Measurements from ENCODE around the gene TP63.
"Not testable (repeated sequence)": the region's sequence is repeated elsewhere in the genome, so short reads cannot be mapped to it uniquely, and the experiment has no call there.

TP63 gene

GRCh38 chr3:189721873-189722665, 90.9 kb downstream of the TP63 start:
- no peak for DNase-seq (ENCODE audit: low spot score)

- DNase-seq (ENCODE audit: low spot score), result no peak
These were observed 93.2 kb downstream of the TP63 start for GRCh38 chr3:189724356-189724755.

GRCh38 chr3:189726277-189726676, 95.1 kb downstream of the TP63 start:
- DNase-seq (ENCODE audit: low spot score), result no peak

GRCh38 chr3:189727158-189727557, 96.0 kb downstream of the TP63 start:
- no peak for DNase-seq (ENCODE audit: low spot score)

- no peak for DNase-seq (ENCODE audit: low spot score)
These were observed 96.7 kb downstream of the TP63 start for GRCh38 chr3:189727898-189728297.

- DNase-seq (ENCODE audit: low spot score), result no peak
These were observed 97.7 kb downstream of the TP63 start for GRCh38 chr3:189728915-189729314.

- no peak for DNase-seq (ENCODE audit: low spot score)
These were observed 102.9 kb downstream of the TP63 start for GRCh38 chr3:189734061-189734460.

- no peak for DNase-seq (ENCODE audit: low spot score)
These were observed 104.7 kb downstream of the TP63 start for GRCh38 chr3:189735913-189736312.

- no peak for DNase-seq (ENCODE audit: low spot score)
These were observed 105.9 kb downstream of the TP63 start for GRCh38 chr3:189737071-189737470.

- no peak for DNase-seq (ENCODE audit: low spot score)
These were observed 106.4 kb downstream of the TP63 start for GRCh38 chr3:189737619-189738018.

GRCh38 chr3:189739378-189739777, 108.2 kb downstream of the TP63 start:
- no peak for DNase-seq (ENCODE audit: low spot score)

GRCh38 chr3:189740156-189740555, 109.0 kb downstream of the TP63 start:
- no peak for DNase-seq (ENCODE audit: low spot score)

GRCh38 chr3:189744235-189744634, 113.0 kb downstream of the TP63 start:
- DNase-seq (ENCODE audit: low spot score), result no peak

- DNase-seq (ENCODE audit: low spot score), result no peak
These were observed 114.4 kb downstream of the TP63 start for GRCh38 chr3:189745622-189746021.

GRCh38 chr3:189748046-189748445, 116.9 kb downstream of the TP63 start:
- DNase-seq (ENCODE audit: low spot score), result no peak

GRCh38 chr3:189750972-189751371, 119.8 kb downstream of the TP63 start:
- not testable (repeated sequence) for DNase-seq (ENCODE audit: low spot score)

GRCh38 chr3:189754356-189754755, 123.2 kb downstream of the TP63 start:
- no peak for DNase-seq (ENCODE audit: low spot score)

GRCh38 chr3:189756582-189757078, 125.4 kb downstream of the TP63 start:
- no peak for DNase-seq (ENCODE audit: low spot score)

GRCh38 chr3:189758186-189758585, 127.0 kb downstream of the TP63 start:
- no peak for DNase-seq (ENCODE audit: low spot score)

GRCh38 chr3:189766416-189766815, 135.2 kb downstream of the TP63 start:
- no peak for DNase-seq (ENCODE audit: low spot score)

GRCh38 chr3:189771842-189772450, 140.8 kb downstream of the TP63 start:
- no peak for DNase-seq (ENCODE audit: low spot score)

GRCh38 chr3:189772584-189772983, 141.4 kb downstream of the TP63 start:
- DNase-seq (ENCODE audit: low spot score), result no peak

- no peak for DNase-seq (ENCODE audit: low spot score)
These were observed 141.9 kb downstream of the TP63 start for GRCh38 chr3:189773056-189773455.

All from hepatic stellate cell (primary cell).